Measurements from ENCODE around the gene SFXN4.
"Not testable (repeated sequence)": the region's sequence is repeated elsewhere in the genome, so short reads cannot be mapped to it uniquely, and the experiment has no call there.

The SFXN4 gene

GRCh38 chr10:119143657-119144056, 21.9 kb downstream of the SFXN4 start:
- no peak for DNase-seq (ENCODE audit: low read depth)

DNA sequence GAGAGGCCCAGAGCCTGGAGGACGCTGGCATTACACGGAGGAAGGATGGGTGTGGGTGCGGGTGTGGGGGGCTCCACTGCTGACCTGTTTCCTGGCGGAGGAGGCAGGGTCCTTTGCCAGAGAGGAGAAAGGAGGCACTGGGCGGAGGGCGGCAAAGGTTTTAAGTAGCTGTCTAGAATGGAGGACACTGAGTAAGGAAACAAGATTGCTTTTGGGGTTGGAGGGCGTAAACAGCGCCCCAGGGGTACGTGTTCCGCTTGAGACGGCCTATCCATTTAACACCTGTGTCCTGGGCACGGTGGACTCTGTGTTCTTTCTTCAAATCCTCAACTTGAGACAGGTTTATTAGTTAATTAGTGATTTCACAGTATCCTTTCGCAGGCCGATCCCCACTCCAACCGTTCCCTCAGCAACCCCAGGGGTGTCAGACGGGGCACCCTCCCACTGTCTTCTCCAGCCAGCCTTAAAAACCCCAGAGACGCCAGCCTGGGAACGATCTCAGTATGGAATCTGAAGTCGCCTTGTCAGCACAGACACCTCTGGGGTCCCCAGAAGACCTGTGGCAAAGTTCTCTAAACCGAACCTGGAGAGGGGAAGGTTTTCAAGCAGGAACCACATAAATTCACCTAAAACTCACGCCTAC, 24.8 kb downstream of the SFXN4 start:
- DNase-seq (ENCODE audit: low read depth) = no peak

GRCh38 chr10:119139464-119140067, 25.9 kb downstream of the SFXN4 start:
- DNase-seq (ENCODE audit: low read depth) = peak; percentile 20

GRCh38 chr10:119138346-119139306, 26.9 kb downstream of the SFXN4 start:
- no peak for DNase-seq (ENCODE audit: low read depth)

DNA sequence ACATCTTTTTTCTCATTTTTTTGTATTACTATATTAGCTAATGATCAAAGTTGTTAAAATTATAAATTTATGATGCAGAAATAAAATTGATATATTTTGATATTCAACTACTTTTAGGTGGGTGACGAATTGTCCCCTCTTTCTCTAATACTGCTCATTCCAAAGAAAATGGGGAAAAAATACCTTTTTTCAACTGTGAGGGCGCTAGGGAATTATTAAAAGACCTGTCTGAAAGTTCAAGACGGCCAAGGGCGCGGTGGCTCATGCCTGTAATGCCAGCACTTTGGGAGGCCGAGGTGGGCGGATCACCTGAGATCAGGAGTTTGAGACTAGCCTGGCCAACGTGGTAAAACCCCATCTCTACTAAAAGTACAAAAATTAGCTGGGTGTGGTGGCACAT, 27.6 kb downstream of the SFXN4 start:
- not testable (repeated sequence) for DNase-seq (ENCODE audit: low read depth)

- DNase-seq (ENCODE audit: low read depth) = no peak
These were observed 29.4 kb downstream of the SFXN4 start for GRCh38 chr10:119136084-119136483.

DNA sequence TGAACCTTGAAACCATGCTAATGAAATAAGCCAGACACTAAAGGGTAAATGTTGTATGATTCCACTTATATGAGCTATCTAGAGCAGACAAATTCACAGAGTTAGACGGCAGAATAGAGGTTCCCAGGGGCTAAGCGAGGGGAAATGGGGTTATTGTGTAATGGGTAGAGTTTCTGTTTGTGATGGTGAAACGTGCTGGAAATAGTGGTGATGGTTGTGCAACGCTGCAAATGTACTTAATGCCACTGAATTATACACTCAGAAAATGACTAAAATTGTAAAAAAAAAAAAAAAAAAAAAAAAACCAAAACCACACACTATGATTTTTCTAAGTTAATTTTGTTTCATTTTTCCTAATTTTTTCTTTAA, 30.0 kb downstream of the SFXN4 start:
- DNase-seq (ENCODE audit: low read depth) = no peak

- no peak for DNase-seq (ENCODE audit: low read depth)
These were observed 31.6 kb downstream of the SFXN4 start for GRCh38 chr10:119133949-119134348.

DNA sequence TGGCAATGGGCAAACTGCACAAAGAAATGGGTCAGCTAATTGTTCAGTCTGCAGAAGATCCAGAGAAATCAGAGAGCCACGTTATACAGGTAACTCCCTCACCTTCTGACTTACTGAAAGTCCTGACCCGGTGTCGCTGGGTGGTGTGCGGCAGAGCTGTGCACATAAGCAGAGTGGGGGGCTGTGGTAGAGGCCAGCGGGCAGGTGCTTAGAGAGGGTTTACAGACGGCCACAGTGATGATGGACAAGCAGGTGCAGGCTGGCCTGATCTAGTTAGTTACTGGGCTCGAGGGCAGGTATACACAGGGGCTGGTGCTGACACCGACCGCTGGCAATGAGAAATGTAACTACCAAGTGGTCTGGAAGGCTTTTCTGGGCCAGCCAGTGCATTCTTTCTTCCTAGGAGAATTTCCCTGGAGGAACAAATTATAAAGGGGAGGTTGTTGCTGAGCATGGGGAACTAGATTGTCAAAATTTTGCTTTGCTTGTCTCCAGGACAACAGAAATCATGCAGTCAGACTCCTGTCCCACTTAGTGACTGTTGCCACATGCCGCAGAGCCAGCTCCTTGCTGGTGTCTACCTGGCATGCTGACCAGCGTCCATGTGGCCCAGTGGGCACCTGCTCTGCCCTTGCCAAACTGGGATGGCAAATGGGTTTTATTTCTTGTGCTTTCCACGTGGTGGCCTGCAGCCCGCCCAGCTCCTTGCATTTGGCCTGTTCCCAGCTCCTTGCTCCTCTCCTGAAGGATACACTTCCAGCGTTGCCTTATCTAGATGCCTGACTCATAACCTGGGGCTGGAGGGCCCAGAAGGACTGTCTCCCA, 32.8 kb downstream of the SFXN4 start:
- no peak for DNase-seq (ENCODE audit: low read depth)

DNA sequence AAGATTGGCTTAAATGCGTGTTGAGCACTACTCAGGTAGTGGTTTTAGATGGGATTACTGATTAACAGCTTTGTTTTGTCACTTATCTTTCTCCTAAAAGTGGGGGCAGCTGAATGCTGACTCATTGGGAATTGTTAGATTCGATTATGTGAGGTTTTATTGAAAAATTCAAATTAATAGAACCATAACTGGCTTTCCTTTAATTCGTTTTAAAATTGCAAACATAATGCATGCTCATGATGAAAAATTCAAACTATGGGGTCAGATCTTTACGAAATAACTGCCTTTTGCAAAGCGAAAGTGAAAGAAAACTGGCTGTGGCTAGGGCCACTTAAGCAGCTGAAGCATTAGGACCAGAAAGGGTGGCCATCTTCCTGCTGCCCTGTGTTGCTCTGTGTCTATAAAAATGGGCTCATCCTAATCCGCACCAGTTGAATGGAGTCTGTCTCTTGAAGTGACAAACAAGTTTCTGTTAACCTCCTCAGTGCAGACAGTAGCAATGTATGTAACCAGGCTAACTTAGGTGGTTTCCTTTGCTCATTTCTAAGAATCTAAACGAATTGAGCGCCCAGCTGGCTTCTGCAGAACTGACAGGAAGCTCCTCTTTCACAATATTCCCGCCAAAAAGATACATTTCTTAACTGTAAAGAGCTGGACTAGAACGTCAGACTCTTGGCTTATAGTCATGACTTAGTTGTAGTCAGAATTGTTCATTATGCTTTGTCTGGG, 33.8 kb downstream of the SFXN4 start:
- DNase-seq (ENCODE audit: low read depth) = no peak

DNA sequence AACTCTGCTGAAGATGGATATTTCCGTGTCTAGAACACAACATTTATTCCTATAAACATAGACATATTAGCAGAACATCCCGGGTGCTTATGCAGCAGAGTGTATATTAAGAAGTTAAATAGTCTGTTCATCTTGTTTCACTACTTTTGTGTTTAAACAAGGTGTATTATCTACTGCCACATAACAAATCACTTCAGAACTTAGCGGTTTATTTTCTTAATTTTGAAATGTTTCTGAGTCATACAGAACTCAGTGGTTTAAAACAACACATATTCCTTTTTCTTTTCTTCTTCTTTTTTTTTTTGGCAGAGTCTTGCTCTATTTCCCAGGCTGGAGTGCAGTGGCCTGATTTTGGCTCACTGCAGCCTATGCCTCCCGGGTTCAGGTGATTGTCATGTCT, 35.8 kb downstream of the SFXN4 start:
- no peak for DNase-seq (ENCODE audit: low read depth)

- DNase-seq (ENCODE audit: low read depth) = no peak
These were observed 39.6 kb downstream of the SFXN4 start for GRCh38 chr10:119125942-119126341.

DNA sequence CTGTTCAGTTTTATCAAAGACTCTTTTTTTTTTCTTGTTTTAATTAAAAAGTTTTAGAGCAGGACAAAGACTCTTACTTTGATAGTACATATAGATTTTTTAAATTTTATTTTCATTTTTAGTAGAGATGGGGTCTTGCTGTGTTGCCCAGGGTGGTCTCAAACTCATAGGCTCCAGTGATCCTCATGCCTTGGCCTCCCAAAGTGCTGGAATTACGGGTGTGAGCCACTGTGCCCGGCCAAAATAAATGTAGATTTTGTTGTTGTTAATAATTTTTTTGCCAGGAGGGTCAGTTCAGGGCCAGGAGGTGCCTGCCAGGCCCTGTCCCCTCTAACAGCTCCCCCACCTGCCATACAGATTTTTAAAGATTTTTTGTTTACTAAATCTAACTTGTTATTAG, 44.6 kb downstream of the SFXN4 start:
- DNase-seq (ENCODE audit: low read depth) = no peak

DNA sequence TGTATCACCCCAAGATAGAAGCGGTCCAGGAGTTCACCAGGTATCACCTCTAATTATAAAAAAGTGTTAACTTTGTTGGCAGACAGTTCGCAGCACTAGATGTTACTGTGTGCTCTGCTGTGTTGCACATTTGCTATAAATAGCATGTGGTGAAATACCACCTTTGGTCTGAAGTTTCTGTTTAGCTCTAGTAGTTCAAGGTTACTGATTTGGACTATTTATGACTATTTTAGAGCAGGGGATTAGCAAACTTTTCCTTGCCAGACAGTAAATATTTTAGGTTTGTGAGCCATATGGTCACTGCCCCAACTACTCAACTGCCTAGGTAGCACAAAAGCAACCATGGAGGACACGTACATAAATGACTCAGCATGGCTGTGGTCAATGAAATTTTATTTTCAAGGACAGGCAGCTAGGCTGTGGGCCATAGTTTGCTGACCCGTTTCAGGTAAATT, 45.1 kb downstream of the SFXN4 start:
- no peak for DNase-seq (ENCODE audit: low read depth)

GRCh38 chr10:119119400-119119799, 46.1 kb downstream of the SFXN4 start:
- DNase-seq (ENCODE audit: low read depth) = no peak

GRCh38 chr10:119118231-119118630, 47.3 kb downstream of the SFXN4 start:
- DNase-seq (ENCODE audit: low read depth) = no peak

DNA sequence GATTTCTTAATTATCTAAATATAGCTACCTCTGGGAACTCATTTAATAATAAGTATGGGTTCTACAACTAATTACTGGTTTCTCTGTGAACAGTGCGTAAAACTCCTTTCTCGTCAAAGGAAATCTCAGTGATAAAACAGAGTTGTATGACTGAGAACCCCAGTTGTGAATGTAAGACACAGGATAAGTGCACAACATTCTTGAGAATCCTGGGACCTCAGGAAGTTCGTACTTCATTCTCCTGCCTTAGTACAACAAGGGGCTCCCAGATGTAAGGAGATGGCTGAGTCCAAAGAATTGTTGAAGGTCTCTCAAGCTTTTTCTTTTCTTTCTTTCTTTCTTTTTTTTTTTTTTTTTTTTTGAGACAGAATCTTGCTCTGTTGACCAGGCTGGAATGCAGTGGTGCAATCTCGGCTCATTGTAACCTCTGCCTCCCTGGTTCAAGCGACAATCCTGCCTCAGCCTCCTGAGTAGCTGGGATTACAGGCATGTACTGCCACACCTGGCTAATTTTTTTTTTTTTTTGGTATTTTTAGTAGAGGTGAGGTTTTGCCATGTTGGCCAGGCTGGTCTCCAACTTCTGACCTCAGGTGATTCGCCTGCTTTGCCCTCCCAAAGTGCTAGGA, 49.1 kb downstream of the SFXN4 start:
- DNase-seq (ENCODE audit: low read depth) = no peak

DNA sequence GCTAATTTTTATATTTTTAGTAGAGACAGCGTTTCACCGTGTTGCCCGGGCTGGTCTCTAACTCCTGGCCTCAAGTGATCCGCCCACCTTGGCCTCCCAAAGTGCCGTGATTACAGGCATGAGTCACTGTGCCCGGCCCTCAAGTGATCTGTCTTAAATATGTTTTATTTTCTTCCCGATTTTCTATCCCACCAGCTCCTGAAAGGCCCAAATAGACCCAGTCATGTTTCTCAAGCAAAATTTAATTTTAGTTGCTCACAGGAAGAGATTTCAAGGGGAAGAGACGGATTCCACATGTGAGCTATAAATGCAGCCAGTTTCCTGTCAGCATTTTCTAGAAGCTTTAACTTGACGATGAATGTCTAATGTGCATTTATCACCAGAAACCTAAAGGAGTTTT, 49.6 kb downstream of the SFXN4 start:
- no peak for DNase-seq (ENCODE audit: low read depth)

DNA sequence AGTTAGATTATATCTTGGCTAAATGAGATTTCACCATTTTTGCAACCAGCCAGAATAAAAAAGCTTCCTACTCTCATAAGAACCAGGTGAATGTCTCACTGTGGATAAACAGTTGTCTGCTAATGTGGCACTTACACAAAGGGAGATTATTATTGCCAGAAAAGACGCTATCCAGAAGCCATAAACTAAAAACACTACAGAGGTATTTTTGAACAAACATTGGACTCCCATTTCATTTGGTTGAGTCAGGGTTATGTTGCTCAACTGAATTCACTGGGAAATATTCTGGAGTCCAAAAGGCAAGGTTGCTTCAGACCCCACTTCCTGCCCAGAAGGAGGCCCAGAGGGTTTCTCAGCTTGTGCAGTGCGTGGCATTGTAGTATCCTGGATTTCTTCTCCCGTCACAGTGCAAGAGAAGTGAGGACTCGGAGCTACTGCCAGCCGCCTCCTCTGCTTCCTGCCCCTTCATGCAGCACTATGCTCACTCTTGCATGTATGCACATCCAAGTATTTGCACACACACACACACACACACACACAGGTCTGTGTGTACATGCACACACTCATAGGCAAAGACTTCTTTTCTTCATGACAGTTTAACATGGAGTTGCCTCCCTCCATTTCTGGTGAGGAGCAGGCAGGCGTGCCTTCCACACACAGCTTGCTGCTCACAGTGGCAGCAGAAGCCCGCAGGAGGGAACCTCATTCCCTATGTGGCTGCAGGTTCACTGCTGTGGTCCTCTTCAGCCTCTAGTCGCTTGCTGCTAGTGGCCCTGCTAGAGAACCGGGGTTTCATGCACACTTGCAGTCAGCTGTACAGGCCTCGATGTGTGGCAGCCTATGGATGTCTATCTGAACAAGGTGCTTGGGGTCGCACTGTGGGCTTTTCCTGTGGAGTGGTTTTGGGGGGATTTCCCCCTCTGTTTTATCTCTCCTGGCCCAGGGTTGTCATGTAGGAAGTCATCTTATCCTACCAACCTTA, 51.5 kb downstream of the SFXN4 start:
- DNase-seq (ENCODE audit: low read depth) = no peak

GRCh38 chr10:119112056-119112455, 53.5 kb downstream of the SFXN4 start:
- no peak for DNase-seq (ENCODE audit: low read depth)
